DND-41 (cell line): ENCODE data around the gene LMO7.

Experiments
- ATAC-seq: fragments of 200-7000 bp; cut with Tn5 transposase; 3 replicates; pipeline ENCODE4 v1.9.1; 2021; ENCODE audit warnings: low read depth; ENCODE audit not compliant: insufficient read depth
- DNase-seq: peaks from one replicate; pipeline ENCODE4 v3.0.0-alpha.2; 2020
- H2AFZ ChIP-seq: 2 replicates; pipeline ENCODE4 v1.6.0; 2012; ENCODE audit warnings: low read depth, low read length
- H3K27ac ChIP-seq: 2 replicates; pipeline ENCODE4 v1.5.1; 2012; ENCODE audit warnings: low read length, inconsistent platforms
- H3K27me3 ChIP-seq: fragments of 200-600 bp; sonication (generic); 2 replicates; pipeline ENCODE4 v1.6.0; 2012; ENCODE audit warnings: low read length, mild to moderate bottlenecking, inconsistent platforms; ENCODE audit not compliant: insufficient read depth, poor library complexity
- H3K36me3 ChIP-seq: 2 replicates; pipeline ENCODE4 v1.5.1; 2012; ENCODE audit warnings: low read length, inconsistent platforms; ENCODE audit not compliant: insufficient read depth
- H3K4me1 ChIP-seq: 2 replicates; pipeline ENCODE4 v1.5.1; 2012; ENCODE audit warnings: mild to moderate bottlenecking, low read length; ENCODE audit not compliant: insufficient read depth
- H3K4me2 ChIP-seq: 2 replicates; pipeline ENCODE4 v1.6.0; 2012; ENCODE audit warnings: mild to moderate bottlenecking, moderate library complexity, low read length, inconsistent platforms; ENCODE audit not compliant: insufficient read depth
- H3K4me3 ChIP-seq, 2 experiments: fragments of 200-600 bp in 1 of 2; shearing (Covaris generic) in 1 of 2; 2 replicates each; pipeline ENCODE4 v1.5.1; 2012 to 2016; ENCODE audit warnings: inconsistent platforms in 2 of 2, low read length in 2 of 2, mild to moderate bottlenecking in 2 of 2, low read depth in 1 of 2, moderate library complexity in 1 of 2
- H3K79me2 ChIP-seq: 2 replicates; pipeline ENCODE4 v1.6.0; 2012; ENCODE audit warnings: low read length, inconsistent platforms; ENCODE audit not compliant: insufficient read depth
- H3K9ac ChIP-seq: 2 replicates; pipeline ENCODE4 v1.6.0; 2012; ENCODE audit warnings: low read depth, mild to moderate bottlenecking, inconsistent platforms, low read length, moderate library complexity
- H3K9me3 ChIP-seq: 2 replicates; pipeline ENCODE4 v1.5.1; 2012; ENCODE audit warnings: low read length, moderate library complexity, mild to moderate bottlenecking, inconsistent platforms; ENCODE audit not compliant: insufficient read depth, severe bottlenecking
- H4K20me1 ChIP-seq: 2 replicates; pipeline ENCODE4 v1.6.0; 2012; ENCODE audit warnings: low read length; ENCODE audit not compliant: insufficient read depth
- CTCF ChIP-seq: IDR thresholded peaks from 2 replicates; pipeline ENCODE4 v1.5.1; 2012; ENCODE audit warnings: borderline replicate concordance, low read length, moderate library complexity, mild to moderate bottlenecking; ENCODE audit not compliant: poor library complexity, severe bottlenecking; ENCODE audit errors: extremely low read depth
- EZH2 ChIP-seq: IDR thresholded peaks from 3 replicates; pipeline ENCODE4 v1.6.1; 2012; ENCODE audit warnings: borderline replicate concordance, low read depth, mild to moderate bottlenecking, moderate library complexity, low read length, inconsistent platforms; ENCODE audit not compliant: severe bottlenecking

LMO7 gene

DNA sequence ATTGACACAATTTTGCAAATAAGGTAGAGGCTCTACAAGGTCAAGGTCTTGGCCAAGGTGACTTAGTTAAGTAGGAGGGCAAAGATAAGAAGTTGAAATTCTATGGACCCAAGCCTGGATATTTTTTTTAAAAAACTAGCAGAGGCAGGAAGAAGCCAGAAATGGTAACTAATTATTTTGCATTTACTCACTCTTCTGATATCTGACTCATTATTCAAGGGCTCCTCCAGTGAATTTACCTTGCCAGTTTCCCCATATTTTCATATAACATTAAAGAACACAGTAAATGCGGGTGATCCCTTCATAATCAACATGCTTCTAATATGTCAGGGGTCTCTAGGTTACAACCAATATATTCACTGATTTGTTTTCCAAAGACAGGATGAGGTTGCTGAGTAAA, 246.1 kb downstream of the LMO7 start:
- Histone ChIP-seq H3K9me3 (no peaks in the 10 kb centered on the region), H3K4me1 (no peaks in the 10 kb centered on the region), H3K4me3 (no peak overlapping the region), H3K4me2 (no peak overlapping the region), H3K27ac (no peak overlapping the region), H3K27me3 (peaks cover 2% of the 10 kb centered on the region), H4K20me1 (no peaks in the 10 kb centered on the region), H3K36me3 (no peaks in the 10 kb centered on the region), H3K9ac (no peak overlapping the region), H3K79me2 (no peaks in the 10 kb centered on the region), H2AFZ (no peak overlapping the region)
- DNase-seq (no peak), ATAC-seq (no peak)
- no peak for TF ChIP-seq CTCF
- TF ChIP-seq EZH2: no peak

GRCh38 chr13:75889427-75889826, 253.3 kb downstream of the LMO7 start:
- ATAC-seq (no peak), DNase-seq (no peak)
- no peaks in the 10 kb centered on the region for H3K27me3 ChIP-seq
- no peaks in the 10 kb centered on the region for H3K79me2 ChIP-seq
- H3K9me3 ChIP-seq: no peaks in the 10 kb centered on the region
- no peak overlapping the region for H3K4me2 ChIP-seq
- TF ChIP-seq CTCF (no peak), EZH2 (no peak)
- no peaks in the 10 kb centered on the region for H3K4me1 ChIP-seq
- no peak overlapping the region for H3K27ac ChIP-seq
- H3K9ac ChIP-seq: no peak overlapping the region
- H4K20me1 ChIP-seq: no peaks in the 10 kb centered on the region
- H3K36me3 ChIP-seq: no peaks in the 10 kb centered on the region
- H2AFZ ChIP-seq: no peak overlapping the region
- no peak overlapping the region for H3K4me3 ChIP-seq

- no peaks in the 10 kb centered on the region for H3K9me3 ChIP-seq
- H3K4me1 ChIP-seq: no peaks in the 10 kb centered on the region
- no peak overlapping the region for H2AFZ ChIP-seq
- no peak overlapping the region for H3K9ac ChIP-seq
- ATAC-seq (no peak), DNase-seq (no peak)
- H3K27me3 ChIP-seq: no peaks in the 10 kb centered on the region
- no peaks in the 10 kb centered on the region for H3K36me3 ChIP-seq
- no peaks in the 10 kb centered on the region for H4K20me1 ChIP-seq
- no peak overlapping the region for H3K27ac ChIP-seq
- no peak for TF ChIP-seq EZH2
- no peak overlapping the region for H3K4me3 ChIP-seq
- H3K4me2 ChIP-seq: no peak overlapping the region
- H3K79me2 ChIP-seq: no peaks in the 10 kb centered on the region
Measured at GRCh38 chr13:75895168-75895567, 259.0 kb downstream of the LMO7 start.

DNA sequence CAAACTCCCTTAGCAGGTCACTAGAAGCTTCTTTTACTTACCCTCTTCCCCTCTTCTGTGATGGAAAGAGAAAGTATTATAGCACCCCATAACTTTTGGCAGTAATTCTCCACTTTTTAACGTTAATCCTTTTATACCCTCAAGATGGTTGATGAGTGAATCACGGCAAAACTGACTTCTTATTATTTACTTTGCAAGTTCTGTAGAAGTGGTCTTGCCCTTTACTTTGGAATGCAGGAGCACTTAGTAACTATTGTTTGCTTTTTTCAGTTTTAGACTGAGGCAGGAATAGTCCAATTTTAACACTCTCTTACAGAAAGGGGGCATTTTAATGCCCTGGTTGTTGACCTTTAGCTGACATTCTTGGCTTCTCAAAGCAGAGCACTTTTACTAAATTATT, 260.1 kb downstream of the LMO7 start:
- Histone ChIP-seq H3K27me3 (no peaks in the 10 kb centered on the region), H3K79me2 (no peaks in the 10 kb centered on the region), H3K4me2 (no peak overlapping the region), H3K27ac (no peak overlapping the region), H3K9ac (no peak overlapping the region), H2AFZ (no peak overlapping the region), H3K9me3 (no peaks in the 10 kb centered on the region), H3K4me1 (no peaks in the 10 kb centered on the region), H4K20me1 (no peaks in the 10 kb centered on the region), H3K4me3 (no peak overlapping the region), H3K36me3 (no peaks in the 10 kb centered on the region)
- TF ChIP-seq EZH2: no peak
- no peak for TF ChIP-seq CTCF
- ATAC-seq (no peak), DNase-seq (no peak)
